ENCODE measurements around the gene CYP27A1.

The CYP27A1 gene

GRCh38 chr2:218780851-218781690, 876 bp upstream of the CYP27A1 start:
- Histone ChIP-seq H3K27me3 (ENCODE audit: insufficient read depth, low read length) (no peaks in the 10 kb centered on the region), H3K4me3 (ENCODE audit: low read length) (peak overlapping the region; percentile 34), H2AFZ (ENCODE audit: low read depth, low read length) (peak overlapping the region; percentile 63), H3K4me1 (ENCODE audit: insufficient read depth, low read length) (no peaks in the 10 kb centered on the region), H3K9me3 (ENCODE audit: low read length) (peaks cover 4% of the 10 kb centered on the region), H3K36me3 (ENCODE audit: insufficient read depth, low read length) (no peaks in the 10 kb centered on the region)

DNA sequence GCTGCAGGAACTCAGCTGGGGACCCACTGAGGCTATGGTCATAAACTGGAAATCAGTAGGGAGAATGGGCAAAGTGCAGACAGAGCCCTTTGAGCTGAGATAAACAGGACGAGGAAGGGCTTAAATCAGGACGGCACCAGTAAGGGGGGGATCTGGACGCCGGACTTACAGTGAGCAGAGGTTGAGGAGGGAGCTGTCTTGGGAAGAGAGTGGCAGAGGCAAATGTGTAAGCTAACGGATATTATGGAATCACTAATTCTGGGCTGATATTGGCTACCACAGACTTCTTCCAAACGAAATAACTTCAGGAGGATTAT, 539 bp downstream of the CYP27A1 start:
- Histone ChIP-seq H3K27me3 (ENCODE audit: insufficient read depth, low read length) (no peaks in the 10 kb centered on the region), H3K4me3 (ENCODE audit: low read length) (peak overlapping the region; percentile 34)

DNA sequence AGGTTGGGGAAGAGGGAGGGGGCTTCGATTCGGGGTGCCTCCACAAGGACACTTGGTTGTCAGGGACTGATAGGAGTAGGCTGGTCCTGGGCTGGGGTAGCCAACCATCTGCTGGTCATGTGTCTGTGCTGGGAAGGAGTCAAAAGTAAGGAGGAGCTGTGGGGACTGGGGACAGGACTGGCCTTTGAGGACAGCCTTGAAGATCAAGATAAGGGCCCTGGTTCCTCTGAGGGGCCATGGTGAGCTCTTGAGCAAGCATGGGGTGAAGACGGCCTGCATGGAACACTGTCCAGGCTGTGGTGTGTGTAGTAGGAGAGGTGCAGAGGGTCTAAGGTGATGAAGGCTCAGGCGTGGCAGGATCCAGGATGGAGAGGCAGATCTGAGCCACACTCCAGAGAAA, 1.7 kb downstream of the CYP27A1 start:
- Histone ChIP-seq H3K4me1 (ENCODE audit: insufficient read depth, low read length) (no peaks in the 10 kb centered on the region), H3K36me3 (ENCODE audit: insufficient read depth, low read length) (no peaks in the 10 kb centered on the region), H3K4me3 (ENCODE audit: low read length) (no peak overlapping the region), H3K27me3 (ENCODE audit: insufficient read depth, low read length) (no peaks in the 10 kb centered on the region), H2AFZ (ENCODE audit: low read depth, low read length) (no peak overlapping the region), H3K9me3 (ENCODE audit: low read length) (no peaks in the 10 kb centered on the region)

More for the DNA sequence above, 539 bp downstream of the CYP27A1 start:
- no peaks in the 10 kb centered on the region for H3K36me3 ChIP-seq (ENCODE audit: insufficient read depth, low read length)
- H3K4me1 ChIP-seq (ENCODE audit: insufficient read depth, low read length): no peaks in the 10 kb centered on the region
- no peak overlapping the region for H2AFZ ChIP-seq (ENCODE audit: low read depth, low read length)
- no peaks in the 10 kb centered on the region for H3K9me3 ChIP-seq (ENCODE audit: low read length)

DNA sequence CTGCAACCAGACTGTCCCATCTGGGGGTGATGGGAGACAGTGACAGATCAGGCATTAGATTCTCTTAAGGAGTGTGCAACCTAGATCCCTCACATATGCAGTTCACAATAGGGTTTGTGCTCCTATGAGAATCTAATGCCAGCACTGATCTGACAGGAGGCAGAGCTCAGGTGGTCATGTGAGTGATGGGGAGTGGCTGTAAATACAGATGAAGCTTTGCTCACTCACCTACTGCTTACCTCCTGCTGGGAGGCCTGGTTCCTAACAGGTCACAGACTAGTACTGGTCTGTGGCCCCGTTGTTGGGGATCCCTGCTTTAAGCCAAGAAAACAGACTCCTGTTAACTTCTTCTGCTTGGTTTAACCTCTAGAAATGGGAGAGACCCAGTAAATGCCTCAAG, 3.2 kb downstream of the CYP27A1 start:
- Histone ChIP-seq H2AFZ (ENCODE audit: low read depth, low read length) (no peak overlapping the region), H3K36me3 (ENCODE audit: insufficient read depth, low read length) (no peaks in the 10 kb centered on the region), H3K4me3 (ENCODE audit: low read length) (no peak overlapping the region), H3K27me3 (ENCODE audit: insufficient read depth, low read length) (no peaks in the 10 kb centered on the region), H3K4me1 (ENCODE audit: insufficient read depth, low read length) (no peaks in the 10 kb centered on the region), H3K9me3 (ENCODE audit: low read length) (no peaks in the 10 kb centered on the region)

DNA sequence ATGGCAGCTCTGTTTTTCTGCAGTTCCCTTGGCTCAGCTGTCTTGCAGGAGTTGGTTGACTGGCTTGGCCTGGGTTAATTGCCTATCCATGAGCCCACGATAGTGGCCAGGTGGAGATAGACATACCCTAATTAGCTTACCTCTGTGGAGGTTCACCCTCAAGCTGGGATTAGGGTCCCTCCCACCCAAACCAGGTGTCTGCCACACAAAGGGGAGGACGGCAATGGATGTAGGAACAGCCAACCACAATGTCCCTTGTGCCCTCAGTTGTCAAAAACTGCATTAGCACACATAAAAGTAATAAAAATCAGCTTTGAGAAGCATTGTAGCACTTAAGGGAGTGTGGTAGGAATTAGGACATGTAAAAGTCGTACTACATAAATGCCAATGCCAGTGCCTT, 4.2 kb downstream of the CYP27A1 start:
- H3K4me3 ChIP-seq (ENCODE audit: low read length): no peak overlapping the region
- H2AFZ ChIP-seq (ENCODE audit: low read depth, low read length): no peak overlapping the region
- no peaks in the 10 kb centered on the region for H3K9me3 ChIP-seq (ENCODE audit: low read length)
- no peaks in the 10 kb centered on the region for H3K36me3 ChIP-seq (ENCODE audit: insufficient read depth, low read length)
- H3K4me1 ChIP-seq (ENCODE audit: insufficient read depth, low read length): no peaks in the 10 kb centered on the region
- no peaks in the 10 kb centered on the region for H3K27me3 ChIP-seq (ENCODE audit: insufficient read depth, low read length)

GRCh38 chr2:218788529-218789255, 6.7 kb downstream of the CYP27A1 start:
- H3K4me3 ChIP-seq (ENCODE audit: low read length): no peak overlapping the region
- no peaks in the 10 kb centered on the region for H3K36me3 ChIP-seq (ENCODE audit: insufficient read depth, low read length)
- no peak overlapping the region for H2AFZ ChIP-seq (ENCODE audit: low read depth, low read length)
- no peaks in the 10 kb centered on the region for H3K27me3 ChIP-seq (ENCODE audit: insufficient read depth, low read length)
- H3K4me1 ChIP-seq (ENCODE audit: insufficient read depth, low read length): no peaks in the 10 kb centered on the region
- no peaks in the 10 kb centered on the region for H3K9me3 ChIP-seq (ENCODE audit: low read length)

GRCh38 chr2:218792433-218792832, 10.5 kb downstream of the CYP27A1 start:
- Histone ChIP-seq H3K27me3 (ENCODE audit: insufficient read depth, low read length) (no peaks in the 10 kb centered on the region), H3K4me1 (ENCODE audit: insufficient read depth, low read length) (no peaks in the 10 kb centered on the region), H3K9me3 (ENCODE audit: low read length) (no peaks in the 10 kb centered on the region), H2AFZ (ENCODE audit: low read depth, low read length) (no peak overlapping the region), H3K36me3 (ENCODE audit: insufficient read depth, low read length) (no peaks in the 10 kb centered on the region), H3K4me3 (ENCODE audit: low read length) (no peak overlapping the region)

GRCh38 chr2:218796691-218797090, 14.7 kb downstream of the CYP27A1 start:
- Histone ChIP-seq H3K27me3 (ENCODE audit: insufficient read depth, low read length) (no peaks in the 10 kb centered on the region), H3K36me3 (ENCODE audit: insufficient read depth, low read length) (no peaks in the 10 kb centered on the region), H3K4me3 (ENCODE audit: low read length) (no peak overlapping the region), H2AFZ (ENCODE audit: low read depth, low read length) (no peak overlapping the region), H3K9me3 (ENCODE audit: low read length) (no peaks in the 10 kb centered on the region), H3K4me1 (ENCODE audit: insufficient read depth, low read length) (no peaks in the 10 kb centered on the region)

DNA sequence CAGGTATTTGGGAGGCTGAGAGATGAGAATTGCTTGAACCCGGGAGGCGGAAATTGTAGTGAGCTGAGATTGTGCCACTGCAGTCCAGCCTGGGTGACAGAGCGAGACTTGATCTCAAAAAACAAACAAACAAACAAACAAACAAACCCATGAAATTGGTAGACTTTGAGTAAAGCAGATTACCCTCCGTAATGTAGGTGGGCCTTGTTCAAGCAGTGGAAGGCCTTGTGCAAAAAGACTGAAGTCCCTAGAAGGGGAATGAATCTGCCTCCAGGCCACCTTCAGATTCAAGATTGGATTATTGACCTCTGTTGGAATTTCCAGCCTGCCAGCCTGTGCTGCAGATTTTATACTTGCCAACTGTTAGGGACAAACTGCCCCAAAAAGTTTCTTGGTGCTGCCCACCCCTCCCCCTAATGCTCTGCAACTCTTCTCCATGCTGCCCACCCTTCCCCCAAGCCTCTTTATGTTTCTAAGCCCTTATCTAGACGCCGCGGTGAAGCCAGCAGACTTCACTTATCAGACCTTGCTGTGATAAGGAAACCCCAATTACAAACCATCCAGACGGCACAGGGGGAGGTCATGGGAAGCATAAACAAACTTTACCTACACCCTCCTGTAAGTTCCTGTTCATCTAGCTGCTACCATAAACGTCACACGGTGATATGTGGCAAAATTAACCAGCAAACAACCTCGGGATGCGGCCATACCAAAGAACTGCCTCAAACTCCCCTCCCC, 17.0 kb downstream of the CYP27A1 start:
- H3K9me3 ChIP-seq (ENCODE audit: low read length): no peaks in the 10 kb centered on the region
- H2AFZ ChIP-seq (ENCODE audit: low read depth, low read length): no peak overlapping the region
- H3K36me3 ChIP-seq (ENCODE audit: insufficient read depth, low read length): no peaks in the 10 kb centered on the region
- H3K27me3 ChIP-seq (ENCODE audit: insufficient read depth, low read length): no peaks in the 10 kb centered on the region
- H3K4me3 ChIP-seq (ENCODE audit: low read length): no peak overlapping the region
- no peaks in the 10 kb centered on the region for H3K4me1 ChIP-seq (ENCODE audit: insufficient read depth, low read length)

- Histone ChIP-seq H3K27me3 (ENCODE audit: insufficient read depth, low read length) (no peaks in the 10 kb centered on the region), H3K4me3 (ENCODE audit: low read length) (no peak overlapping the region), H2AFZ (ENCODE audit: low read depth, low read length) (no peak overlapping the region), H3K9me3 (ENCODE audit: low read length) (no peaks in the 10 kb centered on the region), H3K36me3 (ENCODE audit: insufficient read depth, low read length) (no peaks in the 10 kb centered on the region), H3K4me1 (ENCODE audit: insufficient read depth, low read length) (no peaks in the 10 kb centered on the region)
Observed at GRCh38 chr2:218799990-218800389, 18.0 kb downstream of the CYP27A1 start.

DNA sequence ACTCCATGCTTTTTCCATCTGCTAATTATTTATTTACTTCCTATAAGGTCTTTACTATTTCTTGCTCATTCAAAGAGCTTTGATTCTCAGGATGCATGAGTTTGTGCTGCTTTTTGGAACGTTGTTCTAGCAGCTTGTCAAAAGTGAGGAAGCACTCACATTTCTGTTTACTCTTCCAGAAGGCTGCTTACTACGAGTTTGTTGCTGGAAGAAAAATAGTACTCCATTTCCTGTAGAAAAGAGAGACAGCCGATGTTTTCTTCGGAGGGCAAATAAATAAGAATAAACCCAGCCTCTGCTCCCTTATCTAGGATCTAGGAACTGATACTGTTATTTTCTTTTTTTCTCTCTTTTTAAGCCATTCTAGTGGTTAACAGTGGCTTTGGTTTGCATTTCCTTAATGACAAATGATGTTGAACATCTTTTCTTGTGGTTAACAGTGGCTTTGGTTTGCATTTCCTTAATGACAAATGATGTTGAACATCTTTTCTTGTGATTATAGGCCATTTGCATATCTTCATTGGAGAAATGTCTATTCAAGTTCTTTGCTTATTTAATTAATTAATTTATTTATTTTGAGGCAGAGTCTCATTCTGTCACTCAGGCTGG, 20.5 kb downstream of the CYP27A1 start:
- H3K36me3 ChIP-seq (ENCODE audit: insufficient read depth, low read length): no peaks in the 10 kb centered on the region

GRCh38 chr2:218804817-218805216, 22.9 kb downstream of the CYP27A1 start:
- Histone ChIP-seq H3K36me3 (ENCODE audit: insufficient read depth, low read length) (no peaks in the 10 kb centered on the region), H3K4me1 (ENCODE audit: insufficient read depth, low read length) (no peaks in the 10 kb centered on the region), H3K9me3 (ENCODE audit: low read length) (no peaks in the 10 kb centered on the region), H3K27me3 (ENCODE audit: insufficient read depth, low read length) (no peaks in the 10 kb centered on the region), H3K4me3 (ENCODE audit: low read length) (no peak overlapping the region), H2AFZ (ENCODE audit: low read depth, low read length) (no peak overlapping the region)

More for the DNA sequence above, 20.5 kb downstream of the CYP27A1 start:
- no peaks in the 10 kb centered on the region for H3K9me3 ChIP-seq (ENCODE audit: low read length)
- no peak overlapping the region for H3K4me3 ChIP-seq (ENCODE audit: low read length)
- no peak overlapping the region for H2AFZ ChIP-seq (ENCODE audit: low read depth, low read length)
- H3K4me1 ChIP-seq (ENCODE audit: insufficient read depth, low read length): no peaks in the 10 kb centered on the region
- no peaks in the 10 kb centered on the region for H3K27me3 ChIP-seq (ENCODE audit: insufficient read depth, low read length)

DNA sequence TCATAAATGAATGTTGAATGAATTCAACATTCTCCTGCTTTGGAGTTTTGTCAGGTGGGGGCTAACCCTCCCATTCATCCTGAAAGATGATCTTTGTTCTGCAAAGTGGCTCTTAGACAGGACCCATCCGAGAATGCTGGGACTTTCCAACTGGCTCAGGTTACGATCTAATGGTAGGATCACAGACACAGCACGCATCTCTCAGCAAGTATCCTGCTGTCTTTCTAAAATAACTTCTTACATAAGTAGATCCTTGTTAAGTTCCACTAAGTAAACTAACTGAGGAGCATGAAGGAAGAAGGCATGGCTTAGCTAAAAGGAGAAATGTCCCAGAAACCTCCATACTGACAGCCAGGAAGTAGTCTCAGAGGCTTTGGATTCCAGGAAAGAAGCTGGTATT, 23.7 kb downstream of the CYP27A1 start:
- H3K4me1 ChIP-seq (ENCODE audit: insufficient read depth, low read length): no peaks in the 10 kb centered on the region
- no peak overlapping the region for H2AFZ ChIP-seq (ENCODE audit: low read depth, low read length)
- H3K36me3 ChIP-seq (ENCODE audit: insufficient read depth, low read length): no peaks in the 10 kb centered on the region
- H3K4me3 ChIP-seq (ENCODE audit: low read length): no peak overlapping the region
- no peaks in the 10 kb centered on the region for H3K9me3 ChIP-seq (ENCODE audit: low read length)
- no peaks in the 10 kb centered on the region for H3K27me3 ChIP-seq (ENCODE audit: insufficient read depth, low read length)
